GM23338 (cell line): ENCODE results near the gene USP27X. TPM values are rescaled to one million over a fixed set of nuclear protein-coding genes. Genes with fewer than 3 reads are reported as not detected.

ENCODE experiments used
- ATAC-seq: fragments of 200-7000 bp; cut with Tn5 transposase; 3 replicates; pipeline ENCODE4 v1.9.1; 2020
- DNase-seq: peaks from one replicate; pipeline ENCODE4 v3.0.0-alpha.2; 2015; ENCODE audit warnings: low spot score
- H2AFZ ChIP-seq: fragments of 200-600 bp; sonication (generic); 2 replicates; pipeline ENCODE4 v1.8.0; 2016; ENCODE audit warnings: antibody characterized with exemption, mild to moderate bottlenecking, moderate library complexity
- H3F3A ChIP-seq: fragments of 200-600 bp; sonication (generic); replicated peaks from 2 replicates; pipeline ENCODE4 v1.8.0; 2017; ENCODE audit warnings: antibody characterized with exemption, mixed run types, low read depth
- H3K27ac ChIP-seq: fragments of 200-600 bp; sonication (generic); 2 replicates; pipeline ENCODE4 v1.6.1; 2016; ENCODE audit warnings: low read depth
- H3K27me3 ChIP-seq: fragments of 200-600 bp; sonication (generic); 2 replicates; pipeline ENCODE4 v1.8.0; 2016; ENCODE audit warnings: mild to moderate bottlenecking, mixed run types, moderate library complexity; ENCODE audit not compliant: insufficient read depth
- H3K36me3 ChIP-seq: fragments of 200-600 bp; sonication (generic); 2 replicates; pipeline ENCODE4 v1.8.0; 2016; ENCODE audit warnings: mild to moderate bottlenecking; ENCODE audit not compliant: insufficient read depth
- H3K4me1 ChIP-seq: fragments of 200-600 bp; sonication (generic); 2 replicates; pipeline ENCODE4 v1.8.0; 2016; ENCODE audit warnings: mild to moderate bottlenecking, moderate library complexity; ENCODE audit not compliant: insufficient read depth
- H3K4me2 ChIP-seq: fragments of 200-600 bp; sonication (generic); 2 replicates; pipeline ENCODE4 v1.7.1; 2017; ENCODE audit warnings: mixed run types
- H3K4me3 ChIP-seq: fragments of 200-600 bp; sonication (generic); 2 replicates; pipeline ENCODE4 v1.6.1; 2016; ENCODE audit warnings: mixed run types
- H3K79me2 ChIP-seq: fragments of 200-600 bp; sonication (generic); replicated peaks from 2 replicates; pipeline ENCODE4 v1.8.0; 2017; ENCODE audit warnings: mild to moderate bottlenecking; ENCODE audit not compliant: insufficient read depth
- H3K9me2 ChIP-seq: fragments of 200-600 bp; sonication (generic); 2 replicates; pipeline ENCODE4 v1.8.0; 2017; ENCODE audit not compliant: insufficient read depth
- H4K20me1 ChIP-seq: fragments of 200-600 bp; sonication (generic); replicated peaks from 2 replicates; pipeline ENCODE4 v1.8.0; 2017; ENCODE audit warnings: mild to moderate bottlenecking; ENCODE audit not compliant: insufficient read depth
- H3K27ac Mint-ChIP-seq: 2 replicates; pipeline ENCODE4 v1.8.0; 2020; ENCODE audit warnings: inconsistent platforms, mild to moderate bottlenecking, moderate library complexity, mixed read lengths
- H3K27me3 Mint-ChIP-seq: 3 replicates; pipeline ENCODE4 v1.8.0; 2022; ENCODE audit warnings: low read depth, mild to moderate bottlenecking, moderate library complexity, mixed read lengths, inconsistent platforms; ENCODE audit not compliant: insufficient read depth, poor library complexity
- H3K36me3 Mint-ChIP-seq: 3 replicates; pipeline ENCODE4 v1.8.0; 2021; ENCODE audit warnings: low read depth, mild to moderate bottlenecking, inconsistent platforms, moderate library complexity, mixed read lengths
- H3K4me1 Mint-ChIP-seq: 3 replicates; pipeline ENCODE4 v1.8.0; 2020; ENCODE audit warnings: mild to moderate bottlenecking, inconsistent platforms, mixed read lengths
- H3K4me3 Mint-ChIP-seq: 3 replicates; pipeline ENCODE4 v1.8.0; 2021; ENCODE audit warnings: moderate library complexity, mild to moderate bottlenecking, inconsistent platforms, mixed read lengths
- H3K9me3 Mint-ChIP-seq: 3 replicates; pipeline ENCODE4 v1.8.0; 2020; ENCODE audit warnings: moderate library complexity, mild to moderate bottlenecking, inconsistent platforms, mixed read lengths
- CREB1 ChIP-seq: fragments of 250-450 bp; sonication (Bioruptor Pico); IDR thresholded peaks from 2 replicates; pipeline ENCODE4 v1.5.0; 2020; ENCODE audit warnings: low read depth, mild to moderate bottlenecking, moderate library complexity
- CTCF ChIP-seq, 2 experiments: fragments of 200-600 bp in 1 of 2; sonication (generic) in 1 of 2; conservative IDR thresholded peaks; 2 replicates each; pipeline versions ENCODE4 v1.5.1 to v1.6.1; 2016 to 2017; ENCODE audit warnings: antibody characterized with exemption in 2 of 2, low read depth in 2 of 2, mild to moderate bottlenecking in 2 of 2, moderate library complexity in 1 of 2
- ETS1 ChIP-seq: IDR thresholded peaks from 2 replicates; pipeline ENCODE4 v1.6.1; 2016; ENCODE audit warnings: antibody characterized with exemption
- EZH2 ChIP-seq: fragments of 200-600 bp; sonication (generic); IDR thresholded peaks from one replicate; pipeline ENCODE4 v1.8.0; 2017; ENCODE audit warnings: antibody characterized with exemption, mild to moderate bottlenecking, low read depth; ENCODE audit not compliant: unreplicated experiment
- EZH2phosphoT487 ChIP-seq: fragments of 200-600 bp; sonication (generic); IDR thresholded peaks from one replicate; pipeline ENCODE4 v1.8.1; 2018; ENCODE audit warnings: antibody characterized with exemption; ENCODE audit not compliant: unreplicated experiment
- JUNB ChIP-seq: IDR thresholded peaks from one replicate; pipeline ENCODE4 v1.6.1; 2016; ENCODE audit warnings: antibody characterized with exemption; ENCODE audit not compliant: unreplicated experiment
- NANOG ChIP-seq: IDR thresholded peaks from 2 replicates; pipeline ENCODE4 v1.6.1; 2016; ENCODE audit warnings: antibody characterized with exemption, borderline replicate concordance
- POLR2AphosphoS5 ChIP-seq: IDR thresholded peaks from 2 replicates; pipeline ENCODE4 v1.6.1; 2016; ENCODE audit warnings: antibody characterized with exemption, low read depth
- REST ChIP-seq: IDR thresholded peaks from one replicate; pipeline ENCODE4 v1.6.1; 2018; ENCODE audit warnings: antibody characterized with exemption; ENCODE audit not compliant: unreplicated experiment
- STAT1 ChIP-seq: IDR thresholded peaks from one replicate; pipeline ENCODE4 v1.6.1; 2016; ENCODE audit warnings: antibody characterized with exemption; ENCODE audit not compliant: unreplicated experiment
- ZNF114 ChIP-seq: fragments of 250-450 bp; sonication (Bioruptor Pico); IDR thresholded peaks from 2 replicates; pipeline ENCODE4 v1.5.0; 2020; ENCODE audit warnings: mild to moderate bottlenecking, moderate library complexity
- ZNF331 ChIP-seq: fragments of 250-450 bp; sonication (Bioruptor Pico); IDR thresholded peaks from 2 replicates; pipeline ENCODE4 v1.5.0; 2020; ENCODE audit warnings: low read depth, mild to moderate bottlenecking, moderate library complexity
- polyA plus RNA-seq: library from polyadenylated mRNA; unstranded; fragments of >200 nt; fragmentation: Nextera tagmentation; extraction: Ambion mirVana; gene quantifications from 2 replicates; pipeline ENCODE4 v1.2.1, GENCODE V29; 2016
- total RNA-seq: library from RNA; depleted of rRNA; stranded (reverse); fragments of >200 nt; shearing (Covaris generic); gene quantifications from 2 replicates; pipeline ENCODE4 v1.2.3, GENCODE V29; 2014
- TF ChIP-seq, protein P1 (sequence below): fragments of 250-450 bp; sonication (Bioruptor Pico); IDR thresholded peaks from 2 replicates; pipeline ENCODE4 v1.5.0; 2020; ENCODE audit warnings: mild to moderate bottlenecking, moderate library complexity

USP27X gene
- total and polyA plus RNA-seq, 2 experiments from 2014 or later, result 1.1 to 5.0 TPM

DNA sequence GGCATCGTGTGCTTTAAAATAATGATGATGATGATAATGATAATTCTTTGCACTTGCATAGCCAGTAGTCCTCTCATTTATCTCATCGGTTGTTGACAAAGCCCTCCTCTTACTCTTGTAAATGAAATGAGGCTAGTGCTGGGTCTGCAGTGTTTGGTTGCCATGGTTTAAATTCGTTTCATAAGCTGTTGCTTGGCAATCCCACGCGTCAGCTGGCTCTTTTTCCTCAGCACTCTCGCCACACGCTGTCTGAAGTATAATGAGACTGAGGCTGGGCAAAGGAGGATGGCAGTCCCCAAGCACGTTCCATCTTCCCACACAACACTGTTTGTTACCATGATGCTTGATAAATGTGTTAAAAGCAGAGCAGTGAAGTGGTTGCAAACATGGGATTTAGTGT lies 34.7 kb upstream of the USP27X start:
- no peaks in the 10 kb centered on the region for H3F3A ChIP-seq
- DNase-seq, result no peak
- H3K27me3 ChIP-seq, result no peaks in the 10 kb centered on the region
- Mint-ChIP-seq H3K27me3 (peaks cover 2% of the 10 kb centered on the region), H3K36me3 (no peaks in the 10 kb centered on the region), H3K27ac (no peak overlapping the region), H3K4me1 (no peaks in the 10 kb centered on the region; the same call in 2 of the 3 replicates), H3K4me3 (no peak overlapping the region), H3K9me3 (no peaks in the 10 kb centered on the region)
- no peaks in the 10 kb centered on the region for H3K4me1 ChIP-seq
- no peak overlapping the region for H2AFZ ChIP-seq
- no peak overlapping the region for H3K4me3 ChIP-seq
- H3K4me2 ChIP-seq, result no peak overlapping the region
- H3K36me3 ChIP-seq, result no peaks in the 10 kb centered on the region
- H3K9me2 ChIP-seq, result no peaks in the 10 kb centered on the region
- no peak for ATAC-seq
- no peaks in the 10 kb centered on the region for H3K79me2 ChIP-seq
- no peak for TF ChIP-seq JUNB
- TF ChIP-seq, protein P1, sequence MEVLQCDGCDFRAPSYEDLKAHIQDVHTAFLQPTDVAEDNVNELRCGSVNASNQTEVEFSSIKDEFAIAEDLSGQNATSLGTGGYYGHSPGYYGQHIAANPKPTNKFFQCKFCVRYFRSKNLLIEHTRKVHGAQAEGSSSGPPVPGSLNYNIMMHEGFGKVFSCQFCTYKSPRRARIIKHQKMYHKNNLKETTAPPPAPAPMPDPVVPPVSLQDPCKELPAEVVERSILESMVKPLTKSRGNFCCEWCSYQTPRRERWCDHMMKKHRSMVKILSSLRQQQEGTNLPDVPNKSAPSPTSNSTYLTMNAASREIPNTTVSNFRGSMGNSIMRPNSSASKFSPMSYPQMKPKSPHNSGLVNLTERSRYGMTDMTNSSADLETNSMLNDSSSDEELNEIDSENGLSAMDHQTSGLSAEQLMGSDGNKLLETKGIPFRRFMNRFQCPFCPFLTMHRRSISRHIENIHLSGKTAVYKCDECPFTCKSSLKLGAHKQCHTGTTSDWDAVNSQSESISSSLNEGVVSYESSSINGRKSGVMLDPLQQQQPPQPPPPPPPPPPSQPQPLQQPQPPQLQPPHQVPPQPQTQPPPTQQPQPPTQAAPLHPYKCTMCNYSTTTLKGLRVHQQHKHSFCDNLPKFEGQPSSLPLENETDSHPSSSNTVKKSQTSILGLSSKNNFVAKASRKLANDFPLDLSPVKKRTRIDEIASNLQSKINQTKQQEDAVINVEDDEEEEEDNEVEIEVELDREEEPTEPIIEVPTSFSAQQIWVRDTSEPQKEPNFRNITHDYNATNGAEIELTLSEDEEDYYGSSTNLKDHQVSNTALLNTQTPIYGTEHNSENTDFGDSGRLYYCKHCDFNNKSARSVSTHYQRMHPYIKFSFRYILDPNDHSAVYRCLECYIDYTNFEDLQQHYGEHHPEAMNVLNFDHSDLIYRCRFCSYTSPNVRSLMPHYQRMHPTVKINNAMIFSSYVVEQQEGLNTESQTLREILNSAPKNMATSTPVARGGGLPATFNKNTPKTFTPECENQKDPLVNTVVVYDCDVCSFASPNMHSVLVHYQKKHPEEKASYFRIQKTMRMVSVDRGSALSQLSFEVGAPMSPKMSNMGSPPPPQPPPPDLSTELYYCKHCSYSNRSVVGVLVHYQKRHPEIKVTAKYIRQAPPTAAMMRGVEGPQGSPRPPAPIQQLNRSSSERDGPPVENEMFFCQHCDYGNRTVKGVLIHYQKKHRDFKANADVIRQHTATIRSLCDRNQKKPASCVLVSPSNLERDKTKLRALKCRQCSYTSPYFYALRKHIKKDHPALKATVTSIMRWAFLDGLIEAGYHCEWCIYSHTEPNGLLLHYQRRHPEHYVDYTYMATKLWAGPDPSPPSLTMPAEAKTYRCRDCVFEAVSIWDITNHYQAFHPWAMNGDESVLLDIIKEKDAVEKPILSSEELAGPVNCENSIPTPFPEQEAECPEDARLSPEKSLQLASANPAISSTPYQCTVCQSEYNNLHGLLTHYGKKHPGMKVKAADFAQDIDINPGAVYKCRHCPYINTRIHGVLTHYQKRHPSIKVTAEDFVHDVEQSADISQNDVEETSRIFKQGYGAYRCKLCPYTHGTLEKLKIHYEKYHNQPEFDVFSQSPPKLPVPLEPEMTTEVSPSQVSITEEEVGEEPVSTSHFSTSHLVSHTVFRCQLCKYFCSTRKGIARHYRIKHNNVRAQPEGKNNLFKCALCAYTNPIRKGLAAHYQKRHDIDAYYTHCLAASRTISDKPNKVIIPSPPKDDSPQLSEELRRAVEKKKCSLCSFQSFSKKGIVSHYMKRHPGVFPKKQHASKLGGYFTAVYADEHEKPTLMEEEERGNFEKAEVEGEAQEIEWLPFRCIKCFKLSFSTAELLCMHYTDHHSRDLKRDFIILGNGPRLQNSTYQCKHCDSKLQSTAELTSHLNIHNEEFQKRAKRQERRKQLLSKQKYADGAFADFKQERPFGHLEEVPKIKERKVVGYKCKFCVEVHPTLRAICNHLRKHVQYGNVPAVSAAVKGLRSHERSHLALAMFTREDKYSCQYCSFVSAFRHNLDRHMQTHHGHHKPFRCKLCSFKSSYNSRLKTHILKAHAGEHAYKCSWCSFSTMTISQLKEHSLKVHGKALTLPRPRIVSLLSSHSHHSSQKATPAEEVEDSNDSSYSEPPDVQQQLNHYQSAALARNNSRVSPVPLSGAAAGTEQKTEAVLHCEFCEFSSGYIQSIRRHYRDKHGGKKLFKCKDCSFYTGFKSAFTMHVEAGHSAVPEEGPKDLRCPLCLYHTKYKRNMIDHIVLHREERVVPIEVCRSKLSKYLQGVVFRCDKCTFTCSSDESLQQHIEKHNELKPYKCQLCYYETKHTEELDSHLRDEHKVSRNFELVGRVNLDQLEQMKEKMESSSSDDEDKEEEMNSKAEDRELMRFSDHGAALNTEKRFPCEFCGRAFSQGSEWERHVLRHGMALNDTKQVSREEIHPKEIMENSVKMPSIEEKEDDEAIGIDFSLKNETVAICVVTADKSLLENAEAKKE (CRISPR knock-in tag), result no peak
- TF ChIP-seq ZNF331 (CRISPR knock-in tag), result no peak
- no peak for TF ChIP-seq ZNF114 (CRISPR knock-in tag)
- TF ChIP-seq REST, result no peak
- no peak for TF ChIP-seq ETS1
- no peak for TF ChIP-seq CTCF (conservative IDR thresholded peaks at IDR 0.05; ENCODE audit: low read depth in 2 of 2)
- TF ChIP-seq NANOG, result no peak
- TF ChIP-seq STAT1, result no peak
- no peak for TF ChIP-seq CREB1
- TF ChIP-seq POLR2AphosphoS5, result no peak
- no peak for TF ChIP-seq EZH2
- no peak for TF ChIP-seq EZH2phosphoT487
- no peak overlapping the region for H3K27ac ChIP-seq
- H4K20me1 ChIP-seq, result no peaks in the 10 kb centered on the region
